HG02884 (cell line): ENCODE data around the gene METTL9.
"Not testable (repeated sequence)": the region's sequence is repeated elsewhere in the genome, so short reads cannot be mapped to it uniquely, and the experiment has no call there.

Experiments used
- ATAC-seq: cut with Tn5 transposase; IDR thresholded peaks from one replicate; pipeline ENCODE4 v1.9.1; 2021; ENCODE audit warnings: mild to moderate bottlenecking, moderate library complexity; ENCODE audit not compliant: unreplicated experiment

Gene METTL9

DNA sequence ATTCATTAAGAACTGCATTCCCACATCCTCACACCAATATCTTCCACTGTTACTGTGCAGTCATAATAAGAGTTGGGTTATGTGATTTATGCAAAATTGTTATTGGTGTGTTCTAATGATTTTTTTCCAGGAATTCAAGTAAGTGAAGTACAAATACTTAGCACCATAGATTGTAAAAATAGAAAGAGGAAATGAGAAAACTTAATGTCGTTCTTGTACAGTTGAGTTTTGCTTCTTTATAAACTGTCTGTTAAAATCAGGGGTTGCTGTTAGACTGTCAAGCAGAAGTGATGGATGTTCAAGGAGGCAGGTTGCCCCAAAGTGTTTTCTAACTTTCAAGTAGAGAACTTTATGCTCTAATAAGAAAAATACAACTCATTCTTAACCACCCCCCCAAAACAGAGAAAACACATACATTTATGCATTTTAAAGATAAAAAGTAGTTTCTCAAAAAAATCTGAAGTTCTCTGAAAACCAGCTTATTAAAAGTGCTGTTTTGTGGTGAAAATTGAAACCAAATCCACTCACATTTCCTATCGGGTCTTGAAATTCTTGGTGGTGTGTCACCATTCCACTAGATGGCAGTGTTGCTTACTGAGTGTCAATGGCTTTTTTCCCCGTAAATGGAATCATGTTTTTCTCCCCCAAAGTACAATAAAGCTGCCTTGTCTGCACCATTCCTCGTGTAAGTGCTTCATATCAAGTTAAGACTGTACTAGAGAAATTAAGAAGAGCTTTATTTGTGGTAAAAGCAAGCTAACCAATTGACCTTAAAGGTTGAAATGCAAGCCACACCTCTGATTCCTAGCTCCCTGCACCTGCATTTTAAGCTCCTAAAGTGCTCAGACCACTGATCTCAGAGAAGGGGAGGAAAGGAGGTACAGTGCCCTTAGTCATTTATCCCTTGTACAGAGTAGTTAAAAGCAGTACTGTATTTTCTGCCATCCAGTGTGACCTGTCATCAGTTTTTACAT, 57.7 kb downstream of the METTL9 start:
- ATAC-seq = no peak

GRCh38 chr16:21659124-21659523, 59.7 kb downstream of the METTL9 start:
- no peak for ATAC-seq

- ATAC-seq = no peak
Measured at GRCh38 chr16:21663889-21664647, 64.7 kb downstream of the METTL9 start, which contains the start of gene OTOA. Gene OTOA, plus strand, starts transcription at chr16:21663968. Its CDS starts 14,547 bp downstream, at chr16:21678515.

DNA sequence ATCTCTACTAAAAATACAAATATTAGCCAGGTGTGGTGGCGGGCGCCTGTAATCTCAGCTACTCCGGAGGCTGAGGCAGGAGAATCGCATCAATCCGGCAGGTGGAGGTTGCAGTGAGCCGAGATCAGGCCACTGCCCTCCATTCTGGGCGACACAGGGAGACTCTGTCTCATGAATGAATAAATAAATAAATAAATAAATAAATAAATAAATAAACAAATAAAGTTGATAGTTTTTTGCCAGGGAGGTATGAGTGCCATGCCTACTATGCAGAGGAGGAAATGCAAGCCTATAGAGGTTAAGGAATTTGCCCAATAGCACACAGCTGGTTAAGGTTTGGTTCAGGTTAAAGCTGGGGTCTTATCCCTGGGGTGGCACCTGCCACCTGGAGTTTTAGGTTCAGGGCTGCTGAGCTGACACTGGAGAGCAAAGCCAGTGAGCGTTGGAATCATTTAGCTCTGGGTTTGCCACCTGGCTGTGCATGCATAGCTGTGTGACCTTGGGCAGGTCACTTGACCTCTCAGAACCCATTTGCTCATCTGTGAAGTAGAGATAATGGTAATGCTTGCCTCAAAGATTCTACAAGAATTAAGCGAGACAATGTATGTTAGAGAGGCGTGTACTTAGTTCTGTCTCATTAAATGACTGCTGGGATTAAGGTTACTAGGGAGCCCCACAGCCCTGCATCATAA, 65.6 kb downstream of the METTL9 start:
- ATAC-seq = no peak

GRCh38 chr16:21666772-21667171, 67.4 kb downstream of the METTL9 start:
- no peak for ATAC-seq

DNA sequence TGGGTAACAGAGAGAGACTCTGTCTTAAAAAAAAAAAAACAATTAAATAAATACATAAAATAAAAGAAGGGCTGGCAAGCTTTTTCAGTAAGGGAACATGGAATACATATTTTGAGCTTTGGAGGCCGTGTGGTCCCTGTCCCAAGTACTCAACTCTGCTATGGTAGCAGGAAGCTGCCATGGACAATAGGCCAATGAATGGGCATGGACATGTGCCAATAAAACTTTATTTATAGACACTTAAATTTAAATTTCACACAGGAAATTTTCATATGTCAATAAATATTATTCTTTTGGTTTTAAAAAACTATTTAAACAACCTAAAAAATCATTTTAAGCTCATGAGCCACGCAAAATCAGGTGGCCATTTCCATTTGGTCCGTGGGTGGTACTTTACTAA, 68.2 kb downstream of the METTL9 start:
- ATAC-seq = no peak

DNA sequence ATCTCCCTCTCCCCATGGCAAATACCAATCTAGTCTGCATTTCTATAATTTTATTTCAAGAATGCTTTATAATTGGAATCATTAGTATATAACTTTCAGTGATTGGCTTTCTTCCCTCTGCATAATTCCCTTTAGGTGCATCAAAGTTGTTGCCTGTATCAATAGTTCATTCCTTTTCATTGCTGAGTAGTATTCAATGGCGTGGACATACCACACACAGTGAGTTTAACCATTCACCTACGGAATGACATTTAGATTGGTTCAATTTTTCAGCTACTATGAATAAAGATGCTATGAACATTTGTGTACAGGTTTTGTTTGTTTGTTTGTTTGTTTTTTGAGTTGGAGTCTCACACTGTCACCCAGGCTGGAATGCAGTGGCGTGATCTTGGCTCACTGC, 74.1 kb downstream of the METTL9 start:
- no peak for ATAC-seq

- ATAC-seq = not testable (repeated sequence)
Measured at GRCh38 chr16:21674456-21674855, 75.1 kb downstream of the METTL9 start.

DNA sequence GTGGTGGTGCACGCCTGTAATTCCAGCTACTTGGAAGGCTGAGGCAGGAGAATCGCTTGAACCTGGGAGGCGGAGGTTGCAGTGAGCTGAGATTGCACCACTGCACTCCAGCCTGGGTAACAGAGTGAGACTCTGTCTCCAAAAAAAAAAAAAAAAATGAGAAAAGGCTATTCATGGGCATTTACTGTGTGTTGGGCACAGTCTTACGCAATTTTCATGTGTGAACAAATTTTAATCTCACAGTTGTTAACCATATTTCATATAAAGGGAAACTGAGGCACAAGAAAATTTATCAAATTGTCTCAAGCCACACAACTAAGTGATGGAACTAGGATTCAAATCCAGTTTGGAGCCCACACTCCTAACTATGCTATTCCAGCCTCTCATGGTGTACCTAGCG, 81.3 kb downstream of the METTL9 start:
- not testable (repeated sequence) for ATAC-seq

DNA sequence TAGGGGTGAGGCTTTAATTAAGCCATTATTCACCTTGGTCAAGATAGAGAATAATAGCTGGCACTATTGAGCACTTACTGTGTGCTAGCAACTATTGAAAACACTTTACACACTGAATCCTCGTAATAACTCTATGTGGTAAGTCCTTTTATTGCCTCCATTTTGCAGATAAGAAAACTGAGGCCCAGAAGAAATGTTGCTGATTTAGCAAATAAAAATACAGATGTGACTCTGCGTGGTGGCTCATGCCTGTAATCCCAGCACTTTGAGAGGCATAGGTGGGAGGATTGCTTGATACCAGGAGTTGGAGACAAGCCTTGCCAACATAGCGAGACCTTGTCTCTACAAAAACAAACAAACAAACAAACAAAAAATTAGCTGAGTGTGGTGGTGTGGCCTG, 83.8 kb downstream of the METTL9 start:
- ATAC-seq = no peak

DNA sequence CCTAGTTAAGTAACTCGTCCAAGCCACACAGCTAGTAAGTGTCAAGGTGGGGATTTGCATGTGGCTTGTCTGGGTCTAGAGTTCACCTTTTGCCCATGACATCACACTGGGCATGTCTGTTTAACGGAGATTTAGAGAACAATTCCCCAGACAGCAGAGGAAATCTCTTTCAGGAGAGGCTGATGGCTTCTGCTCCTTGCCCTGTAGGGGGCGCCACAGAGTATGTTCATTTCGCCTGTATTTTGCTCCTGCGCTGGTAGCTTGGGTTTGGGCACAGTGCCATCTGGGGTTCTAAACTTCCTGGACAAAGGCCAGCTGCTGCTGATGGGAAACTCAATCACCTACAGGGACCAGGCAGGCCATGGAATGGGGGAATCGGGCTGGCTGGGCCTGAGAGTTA, 84.8 kb downstream of the METTL9 start:
- ATAC-seq = no peak

- no peak for ATAC-seq
Measured at GRCh38 chr16:21685034-21685455, 85.7 kb downstream of the METTL9 start.

- ATAC-seq = no peak
Measured at GRCh38 chr16:21689107-21689506, 89.7 kb downstream of the METTL9 start.

DNA sequence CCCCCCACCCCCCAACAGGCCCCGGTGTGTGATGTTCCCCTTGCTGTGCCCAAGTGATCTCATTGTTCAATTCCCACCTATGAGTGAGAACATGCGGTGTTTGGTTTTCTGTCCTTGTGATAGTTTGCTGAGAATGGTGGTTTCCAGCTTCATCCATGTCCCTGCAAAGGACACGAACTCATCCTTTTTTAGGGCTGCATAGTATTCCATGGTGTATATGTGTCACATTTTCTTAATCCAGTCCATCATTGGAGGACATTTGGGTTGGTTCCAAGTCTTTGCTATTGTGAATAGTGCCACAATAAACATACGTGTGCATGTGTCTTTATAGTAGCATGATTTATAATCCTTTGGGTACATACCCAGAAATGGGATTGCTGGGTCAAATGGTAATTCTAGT, 91.6 kb downstream of the METTL9 start:
- ATAC-seq = not testable (repeated sequence)

DNA sequence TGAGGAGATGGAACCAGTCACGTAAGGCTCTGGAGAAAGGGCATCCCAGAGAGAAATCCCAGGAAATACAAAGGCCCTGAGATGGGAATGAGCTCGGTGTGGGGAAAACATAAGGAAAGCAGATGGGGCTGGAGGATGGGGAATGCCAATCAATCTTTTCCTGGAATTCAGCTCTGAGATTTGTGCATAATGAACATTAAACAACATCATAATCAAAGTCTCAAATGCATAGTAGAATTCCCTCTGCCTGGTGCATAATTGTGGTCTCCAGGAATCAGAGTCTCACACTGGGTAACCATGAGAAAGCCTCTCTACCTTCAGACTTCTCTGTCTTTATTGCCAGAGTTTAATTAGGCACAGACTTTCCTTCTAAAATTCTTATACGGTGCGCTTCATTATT, 95.2 kb downstream of the METTL9 start:
- no peak for ATAC-seq

DNA sequence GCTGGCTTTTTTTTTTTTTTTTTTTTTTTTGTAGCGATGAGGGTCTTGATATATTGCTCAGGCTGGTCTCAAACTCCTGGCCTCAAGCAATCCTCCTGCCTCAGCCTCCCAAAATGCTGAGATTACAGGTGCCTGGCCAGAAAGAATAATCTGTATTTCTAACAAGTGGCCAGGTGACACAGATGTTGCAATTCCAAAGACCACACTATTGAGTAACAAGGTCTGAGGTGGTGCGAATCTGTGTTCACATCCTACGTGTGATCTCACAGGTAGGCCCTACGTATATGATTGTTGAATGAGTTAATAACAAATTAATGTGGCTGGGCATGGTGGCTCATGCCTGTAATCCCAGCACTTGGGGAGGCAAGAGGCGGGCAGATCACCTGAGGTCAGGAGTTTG, 97.7 kb downstream of the METTL9 start:
- ATAC-seq = no peak

DNA sequence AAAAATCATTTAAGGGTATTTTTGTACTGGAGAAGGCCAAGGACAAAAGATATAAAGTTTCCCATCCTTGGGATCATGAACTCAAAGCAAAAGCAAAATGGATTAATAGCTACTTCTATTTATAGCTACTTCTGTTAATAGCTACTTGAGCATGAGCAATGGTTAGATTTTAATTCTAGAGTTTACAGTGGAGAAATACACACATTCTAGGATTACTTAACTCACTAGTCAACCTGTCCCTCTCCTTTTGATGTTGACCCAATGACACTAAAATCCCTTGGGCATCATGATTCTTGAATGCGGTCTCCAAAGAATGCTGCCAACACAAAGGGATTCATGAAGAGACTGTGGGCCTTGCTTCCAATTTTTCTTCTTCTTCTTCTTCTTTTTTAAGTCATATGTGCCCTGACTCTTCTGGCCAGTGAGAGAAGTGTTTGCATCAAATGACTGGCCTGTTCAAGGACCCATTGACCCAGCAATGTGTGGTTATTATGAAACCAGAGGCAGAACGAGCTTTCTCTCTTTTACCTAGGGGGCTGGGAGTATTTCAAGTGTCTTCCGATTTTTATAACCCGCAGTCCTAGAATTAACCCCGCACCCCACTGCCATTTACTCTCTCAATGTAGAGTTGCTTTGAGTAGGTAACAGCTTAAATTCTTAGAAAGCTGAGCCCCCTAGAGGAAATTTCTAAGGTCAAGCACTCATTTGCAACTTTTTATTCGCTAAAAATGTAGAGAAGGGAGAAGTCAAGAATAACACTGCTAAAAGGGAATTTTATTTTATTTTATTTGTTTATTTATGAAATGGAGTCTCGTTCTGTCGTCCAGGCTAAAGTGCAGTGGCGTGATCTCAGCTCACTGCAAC, 99.0 kb downstream of the METTL9 start:
- no peak for ATAC-seq

GRCh38 chr16:21701271-21701670, 101.9 kb downstream of the METTL9 start:
- no peak for ATAC-seq

- ATAC-seq = no peak
Measured at GRCh38 chr16:21702276-21702675, 102.9 kb downstream of the METTL9 start.

GRCh38 chr16:21703156-21703555, 103.8 kb downstream of the METTL9 start:
- no peak for ATAC-seq
